Endometrial microvascular endothelial cells (primary cell): Measurements from ENCODE around the gene AEBP1. TPM values are rescaled to one million over a fixed set of nuclear protein-coding genes. Genes with fewer than 3 reads are reported as not detected.

Experiments used
- in situ Hi-C: cut with HindIII; loops from 2 replicates; pipeline ENCODE4 v1.10.0; 2017; ENCODE audit warnings: low sequenced_read_pairs, low pct_unique_long_range_greater_than_20kb; ENCODE audit errors: inconsistent ontology term
- total RNA-seq: library from RNA; depleted of rRNA; stranded (reverse); fragments of >200 nt; gene quantifications from one replicate; pipeline ENCODE4 v1.2.3, GENCODE V29; 2015; ENCODE audit errors: inconsistent ontology term

The AEBP1 gene
- total RNA-seq, 1 donor from 2014 or later = 23.8 TPM

DNA sequence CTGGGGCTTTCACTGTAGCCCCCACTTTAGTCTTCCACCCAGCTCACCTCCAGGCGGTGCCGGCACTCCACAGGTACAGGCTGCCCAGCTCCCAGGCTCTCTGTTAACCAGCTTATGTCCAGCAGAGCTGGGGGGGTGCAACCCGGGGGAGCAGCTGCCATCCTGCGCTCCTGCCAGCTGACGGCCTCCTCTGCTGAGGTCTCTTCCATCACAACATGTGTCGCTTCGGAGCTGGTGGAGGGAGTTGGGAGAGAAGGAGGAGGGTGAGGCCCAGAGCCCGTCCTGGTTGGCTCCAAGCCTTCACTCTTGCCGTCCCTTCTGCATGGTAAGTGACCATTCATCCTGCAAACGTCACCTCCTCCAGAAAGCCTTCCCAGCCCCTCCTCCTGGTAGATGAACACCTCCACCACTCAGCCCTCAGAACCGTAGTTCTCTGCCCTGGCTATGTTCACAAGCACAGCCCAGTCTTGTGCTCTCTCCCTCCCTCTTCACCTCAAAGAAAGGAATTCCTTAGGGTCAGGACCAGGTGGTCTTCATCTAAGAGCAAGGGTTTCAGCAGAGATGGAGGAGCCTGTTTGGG lies 23.4 kb upstream of the AEBP1 start:
- in situ Hi-C loops = no loop called here

DNA sequence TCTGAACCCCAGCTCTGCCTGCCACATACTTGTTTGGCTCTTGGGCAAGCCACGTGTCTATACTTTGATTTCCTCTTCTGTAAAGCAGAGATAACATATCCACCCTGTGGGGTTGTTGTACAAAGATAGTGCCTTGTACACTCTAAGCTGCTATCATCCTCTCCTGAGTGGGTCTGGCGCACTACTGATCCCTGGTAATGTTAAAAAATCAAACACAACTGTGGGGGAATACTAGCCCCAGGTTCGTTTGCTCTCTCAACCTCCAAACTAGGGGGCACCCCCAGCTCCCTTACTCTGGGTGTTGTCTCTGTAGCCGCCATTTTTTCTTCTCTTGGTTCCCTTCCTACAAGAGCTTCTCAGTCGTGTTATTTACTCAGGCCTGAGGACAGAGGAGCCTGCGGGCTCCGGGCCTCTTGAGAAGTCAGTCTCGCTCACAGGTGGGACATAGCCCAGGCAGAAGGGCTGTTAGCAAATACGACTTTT lies 22.8 kb upstream of the AEBP1 start:
- in situ Hi-C loops = no loop called here

DNA sequence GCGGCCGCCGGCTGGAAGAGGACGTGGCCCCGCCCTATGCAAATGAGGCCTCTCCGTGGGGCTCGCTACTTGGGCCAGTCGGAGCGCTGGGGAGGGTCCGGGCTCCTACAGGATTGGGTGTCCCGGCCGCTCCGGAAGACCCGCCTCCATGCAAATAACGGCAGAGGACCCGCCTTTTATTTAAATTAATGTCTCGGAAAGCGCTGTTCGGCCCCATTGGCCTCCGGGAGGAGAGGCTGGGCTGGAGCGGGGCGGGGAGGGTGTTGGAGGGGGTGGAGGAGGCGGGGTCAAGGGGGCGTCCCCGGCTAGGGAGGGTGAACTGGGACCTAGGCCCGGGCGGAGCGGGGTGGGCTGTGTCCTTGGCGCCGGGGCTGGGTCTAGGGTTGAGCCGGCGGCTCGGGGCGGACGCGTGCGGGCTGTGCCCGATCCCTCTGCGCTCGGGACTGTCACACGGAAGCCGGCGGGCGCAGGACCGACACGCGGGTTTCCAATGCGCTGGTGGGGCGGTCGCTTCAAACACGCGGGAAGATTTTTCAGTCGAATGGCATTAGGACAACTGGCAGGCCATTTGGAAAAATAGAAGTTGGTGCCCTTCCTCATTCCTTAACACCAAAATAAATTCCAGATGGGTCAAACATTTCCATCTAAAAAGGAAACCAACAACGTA lies 21.5 kb upstream of the AEBP1 start:
- in situ Hi-C loops = no loop called here

DNA sequence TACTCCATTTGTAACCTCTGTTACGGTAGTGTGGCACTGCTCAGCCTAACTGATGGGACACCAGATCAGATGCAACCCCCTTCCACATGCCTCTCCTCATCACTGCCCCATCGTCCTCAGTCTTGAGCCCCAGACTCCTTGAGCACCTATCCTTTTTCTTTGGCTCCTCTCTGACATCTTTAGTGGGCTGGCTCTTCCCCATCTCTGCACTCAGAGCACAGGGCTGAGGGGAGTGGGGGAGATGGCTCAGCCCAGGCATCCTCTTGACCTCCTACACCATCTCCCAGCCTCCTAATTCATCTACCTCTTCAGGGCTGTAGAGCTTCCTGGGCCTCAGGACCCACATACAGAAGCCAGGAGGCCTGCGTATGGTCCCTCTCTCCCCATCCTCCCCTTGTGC lies 20.3 kb upstream of the AEBP1 start:
- in situ Hi-C loops = no loop called here

DNA sequence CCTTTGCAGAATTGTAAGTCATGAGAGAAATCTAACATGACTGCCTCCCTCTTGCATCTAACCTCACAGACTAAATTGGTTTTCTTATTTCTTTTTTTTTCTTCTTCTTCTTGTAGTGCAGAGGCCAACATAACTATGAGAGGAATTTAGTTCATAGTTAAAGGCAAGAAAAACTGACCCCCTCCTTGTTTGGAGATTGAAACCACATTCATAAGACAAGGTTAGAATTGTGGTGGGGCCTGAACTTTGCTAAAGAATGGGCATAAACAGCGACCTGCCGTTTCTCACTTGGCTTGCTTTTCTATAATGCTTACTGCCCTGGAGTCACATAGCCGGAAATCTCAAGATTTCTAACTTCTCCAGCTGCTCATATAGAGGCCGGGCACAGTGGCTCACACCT lies 19.4 kb upstream of the AEBP1 start:
- in situ Hi-C loops = no loop called here

DNA sequence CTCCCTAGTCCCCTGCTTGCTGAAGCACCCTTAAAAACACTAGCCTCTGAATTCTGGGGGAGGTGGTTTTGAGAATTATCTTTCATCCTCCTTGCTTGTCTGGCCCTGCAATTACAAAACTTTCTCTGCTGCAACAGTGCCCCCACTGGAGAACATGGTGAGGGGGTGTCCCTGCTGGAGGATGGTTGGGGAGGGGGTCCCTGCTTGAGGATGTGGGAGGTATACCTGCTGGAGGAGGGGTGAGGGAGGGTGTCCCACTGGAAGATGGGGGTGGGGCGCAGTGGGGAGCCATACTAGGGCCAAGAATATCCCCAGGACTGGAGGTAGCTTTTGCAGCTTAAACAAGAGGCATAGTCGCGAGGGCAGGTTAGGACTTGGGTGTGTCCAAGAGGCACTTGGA lies 18.6 kb upstream of the AEBP1 start:
- in situ Hi-C loops = no loop called here

DNA sequence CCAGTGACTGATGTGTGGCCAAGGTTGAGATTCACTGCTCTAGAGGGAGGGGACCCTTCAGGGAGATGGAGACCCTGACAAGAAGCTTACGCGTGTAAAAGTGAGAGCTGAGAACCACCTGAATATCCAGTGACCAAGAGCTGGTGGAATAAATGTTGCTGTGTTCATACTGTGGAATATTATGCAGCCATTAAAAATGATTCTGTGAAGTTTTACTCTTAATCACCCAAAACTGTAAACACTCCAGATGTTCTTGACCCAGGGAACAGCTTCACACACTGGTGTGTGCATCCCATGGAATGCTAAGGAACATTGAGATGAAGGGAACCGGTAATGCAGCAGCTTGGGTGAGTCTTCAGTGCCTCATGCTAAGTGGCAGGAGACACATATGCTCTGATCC lies 17.5 kb upstream of the AEBP1 start:
- in situ Hi-C loops = no loop called here

DNA sequence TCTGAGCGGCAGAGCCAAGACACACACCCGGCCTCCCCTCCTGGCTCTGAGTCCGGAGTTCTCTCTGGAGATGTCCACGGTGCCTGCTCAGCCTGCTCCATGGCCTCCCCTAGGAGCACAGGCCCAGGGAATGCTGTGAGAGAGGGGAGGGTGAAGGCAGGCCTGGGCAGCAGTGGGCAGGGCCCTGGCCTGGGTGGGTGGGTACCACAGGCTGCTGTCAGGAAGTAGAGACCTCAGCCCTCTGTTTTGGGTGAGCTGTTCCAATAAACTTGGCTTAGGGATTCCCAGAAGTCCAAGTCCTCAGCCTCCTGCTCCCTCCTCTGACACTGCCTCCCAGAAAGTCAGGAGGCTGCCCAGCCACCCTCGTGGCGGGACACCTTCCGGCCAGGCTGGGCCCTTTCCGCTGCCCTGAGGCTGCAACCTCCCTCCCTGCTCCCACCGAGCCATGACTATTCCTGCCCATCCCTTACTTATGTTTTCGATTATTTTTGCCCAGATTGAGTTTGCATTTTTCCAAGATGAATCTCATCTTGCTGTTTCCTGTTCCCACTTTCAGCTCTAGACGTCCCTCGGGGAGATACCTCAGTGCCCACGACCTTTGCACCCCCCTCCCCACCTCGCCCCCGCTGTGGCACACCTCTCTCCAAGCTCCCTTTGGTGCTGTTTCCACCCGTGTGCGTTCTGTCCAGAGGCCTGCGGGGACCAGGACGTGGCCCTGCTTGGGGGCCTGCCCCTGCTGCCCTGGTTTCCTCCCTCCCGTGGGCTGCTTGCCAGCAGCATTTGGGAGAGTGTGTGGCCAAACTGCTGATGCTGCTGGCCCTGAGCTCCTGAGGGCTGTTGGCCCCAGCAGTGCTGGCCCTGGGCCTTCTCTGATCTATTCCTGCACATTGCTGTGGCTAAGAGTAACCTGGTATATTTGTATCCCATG lies 16.0 kb upstream of the AEBP1 start:
- in situ Hi-C loops = no loop called here

DNA sequence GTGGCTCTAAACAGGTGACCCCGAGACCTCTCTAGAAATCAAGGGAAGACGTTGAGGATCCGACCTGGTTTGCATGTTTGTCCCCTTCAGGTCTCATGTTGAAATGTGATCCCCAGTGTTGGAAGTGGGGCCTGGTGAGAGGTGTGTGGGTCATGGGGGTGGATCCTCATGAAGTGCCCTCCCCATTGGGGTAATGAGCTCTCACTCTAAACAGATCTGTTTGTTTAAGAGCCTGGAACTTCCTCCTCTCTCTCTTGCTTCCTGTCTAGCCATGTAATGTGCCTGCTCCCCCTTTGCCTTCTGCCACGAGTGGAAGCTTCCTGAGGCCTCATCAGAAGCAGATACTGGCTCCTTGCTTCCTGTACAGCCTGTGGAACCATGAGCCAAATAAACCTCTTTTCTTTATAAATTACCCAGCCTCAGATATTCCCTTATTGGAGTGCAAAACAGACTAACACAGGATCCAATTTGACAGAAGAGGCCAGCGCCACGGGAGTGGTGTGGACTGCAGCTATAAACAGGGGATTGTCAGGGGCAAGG lies 11.0 kb upstream of the AEBP1 start:
- in situ Hi-C loops = no loop called here

DNA sequence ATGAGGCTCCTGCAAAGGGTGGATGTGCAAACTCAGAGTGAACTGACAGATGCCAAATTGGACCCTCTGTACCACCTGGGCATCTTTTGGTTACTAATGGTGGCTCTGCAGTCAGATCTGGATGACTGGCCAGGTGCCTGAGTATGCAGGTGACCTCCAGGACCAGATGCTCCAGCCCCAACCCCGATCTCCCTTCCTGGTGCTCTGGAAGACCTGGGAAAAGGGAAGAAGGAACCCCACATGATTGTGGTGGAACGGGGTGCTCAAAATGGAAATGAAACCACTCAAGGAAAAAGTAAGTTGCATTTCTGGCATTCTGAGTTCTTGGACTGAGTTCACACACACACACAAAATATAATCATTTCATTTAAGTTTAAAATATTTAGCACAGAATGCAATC lies 9.8 kb upstream of the AEBP1 start:
- in situ Hi-C loops = no loop called here

DNA sequence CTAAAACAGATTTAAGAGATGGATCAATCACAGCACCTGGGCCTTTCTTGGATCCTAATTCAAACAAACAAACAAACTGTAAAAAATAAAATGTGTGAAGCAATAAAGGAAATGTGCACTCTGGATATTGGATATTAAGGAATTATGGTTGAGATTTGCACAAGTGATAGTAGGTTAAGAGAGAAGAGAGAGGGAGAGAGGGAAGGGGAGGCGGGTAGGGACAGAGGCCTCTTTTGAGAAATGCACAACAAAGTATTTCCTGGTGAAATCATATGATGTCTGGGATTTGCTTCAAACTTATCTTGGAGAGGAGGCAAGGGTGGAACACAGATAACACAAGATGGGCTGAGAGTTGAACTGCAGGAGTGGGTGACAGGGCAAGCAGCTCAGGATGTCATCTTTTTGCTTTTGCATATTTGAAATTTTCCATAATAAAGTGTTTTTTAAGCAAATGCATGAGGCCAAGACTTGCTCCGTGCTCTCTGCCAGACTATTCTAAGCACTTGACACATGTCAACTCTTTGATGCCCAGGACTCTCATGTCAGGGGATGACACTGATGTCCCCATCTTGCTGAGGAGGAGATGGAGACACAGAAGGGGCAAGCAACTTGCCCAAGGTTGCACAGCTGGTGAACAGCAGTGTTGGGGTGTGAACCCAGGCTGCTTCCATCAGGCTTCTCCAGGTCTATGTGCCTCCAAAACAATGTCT lies 9.1 kb upstream of the AEBP1 start:
- in situ Hi-C loops = no loop called here

DNA sequence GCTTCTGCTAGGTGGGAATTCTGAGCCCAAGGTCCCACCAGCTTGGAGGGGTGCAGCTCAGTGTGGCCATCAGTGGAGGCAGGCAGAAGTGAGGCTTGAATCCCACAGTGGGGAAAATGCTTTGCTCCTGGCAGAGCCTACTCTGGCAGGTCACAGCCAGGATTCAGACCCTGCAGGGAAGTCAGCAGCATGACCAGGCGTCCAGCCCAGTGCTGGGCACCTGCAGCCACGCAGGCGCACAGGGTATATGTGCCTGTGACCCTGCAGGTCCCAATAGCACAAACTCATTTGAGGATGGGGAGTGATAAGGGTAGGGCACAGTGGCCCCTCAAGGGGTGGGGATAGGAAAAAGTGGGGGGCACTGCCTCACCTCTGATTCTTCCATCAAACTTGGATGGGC lies 8.4 kb upstream of the AEBP1 start:
- in situ Hi-C loops = no loop called here

DNA sequence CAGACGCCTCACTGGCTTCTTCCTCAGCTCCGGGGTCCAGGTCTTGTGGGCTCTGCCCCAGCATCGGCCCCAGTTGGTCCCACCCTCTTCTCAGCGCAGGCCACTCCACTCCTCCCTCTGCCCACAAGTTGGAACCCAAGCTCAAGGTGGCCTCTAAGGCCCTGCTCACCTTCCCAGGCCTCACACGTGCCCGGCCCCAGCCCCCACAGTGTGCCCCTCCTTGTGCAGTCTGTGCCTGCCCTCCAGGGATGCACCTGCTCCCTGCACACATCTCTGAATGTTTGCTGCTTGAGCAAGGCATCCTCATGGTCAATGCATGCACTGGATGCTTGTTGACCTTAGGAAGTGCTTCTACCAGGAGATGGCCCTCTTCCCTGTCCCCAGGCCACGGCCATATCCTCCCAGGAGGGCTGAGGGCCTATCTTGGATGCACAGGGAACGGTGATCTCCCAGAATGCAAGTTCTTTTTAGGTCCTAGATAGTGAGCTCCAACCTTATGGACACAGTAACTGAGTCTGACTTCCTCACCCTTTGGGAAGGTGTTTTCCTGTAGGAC lies 7.7 kb upstream of the AEBP1 start:
- in situ Hi-C loops = no loop called here

DNA sequence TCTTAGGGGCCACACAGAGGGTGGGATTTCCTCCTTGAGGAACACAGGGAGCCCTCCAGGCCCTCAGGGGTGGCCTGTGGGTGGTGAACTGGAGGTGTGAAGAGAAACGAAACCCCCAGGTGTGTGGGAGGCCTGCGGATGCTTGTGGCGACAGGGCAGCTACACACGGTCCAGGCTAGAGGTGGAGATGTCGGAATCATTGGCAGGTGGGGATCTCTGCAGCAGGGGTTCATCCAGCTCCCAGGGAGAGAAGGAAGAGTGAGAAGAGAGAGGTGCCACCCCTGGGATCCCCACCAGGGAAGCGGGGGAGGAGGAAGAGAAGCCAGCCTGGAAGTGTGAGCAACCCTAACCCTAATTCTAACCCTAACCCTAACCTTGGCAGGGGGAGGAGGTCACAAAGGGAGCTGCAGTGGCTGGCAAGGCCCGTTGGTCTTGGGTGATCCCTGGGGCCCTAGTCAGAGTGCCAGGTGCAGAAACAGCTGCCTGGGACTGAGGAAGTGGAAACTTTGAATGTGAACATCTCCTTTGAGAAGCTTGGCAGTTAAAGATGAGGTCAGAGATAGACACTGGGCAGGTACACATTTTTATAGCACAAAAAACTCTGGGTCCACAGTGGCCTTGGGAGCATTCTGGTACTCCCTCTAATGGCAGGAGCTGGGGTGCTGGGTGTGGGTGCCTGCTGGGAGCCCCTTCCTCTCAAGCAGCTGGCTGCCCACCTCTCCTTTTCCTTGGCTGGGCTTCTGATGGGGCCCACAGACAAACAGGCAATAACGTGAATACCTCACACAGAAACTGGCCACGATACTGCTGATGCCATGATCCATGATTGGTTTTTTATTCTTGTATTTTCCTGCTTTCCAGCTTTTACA lies 6.8 kb upstream of the AEBP1 start:
- in situ Hi-C loops = no loop called here

DNA sequence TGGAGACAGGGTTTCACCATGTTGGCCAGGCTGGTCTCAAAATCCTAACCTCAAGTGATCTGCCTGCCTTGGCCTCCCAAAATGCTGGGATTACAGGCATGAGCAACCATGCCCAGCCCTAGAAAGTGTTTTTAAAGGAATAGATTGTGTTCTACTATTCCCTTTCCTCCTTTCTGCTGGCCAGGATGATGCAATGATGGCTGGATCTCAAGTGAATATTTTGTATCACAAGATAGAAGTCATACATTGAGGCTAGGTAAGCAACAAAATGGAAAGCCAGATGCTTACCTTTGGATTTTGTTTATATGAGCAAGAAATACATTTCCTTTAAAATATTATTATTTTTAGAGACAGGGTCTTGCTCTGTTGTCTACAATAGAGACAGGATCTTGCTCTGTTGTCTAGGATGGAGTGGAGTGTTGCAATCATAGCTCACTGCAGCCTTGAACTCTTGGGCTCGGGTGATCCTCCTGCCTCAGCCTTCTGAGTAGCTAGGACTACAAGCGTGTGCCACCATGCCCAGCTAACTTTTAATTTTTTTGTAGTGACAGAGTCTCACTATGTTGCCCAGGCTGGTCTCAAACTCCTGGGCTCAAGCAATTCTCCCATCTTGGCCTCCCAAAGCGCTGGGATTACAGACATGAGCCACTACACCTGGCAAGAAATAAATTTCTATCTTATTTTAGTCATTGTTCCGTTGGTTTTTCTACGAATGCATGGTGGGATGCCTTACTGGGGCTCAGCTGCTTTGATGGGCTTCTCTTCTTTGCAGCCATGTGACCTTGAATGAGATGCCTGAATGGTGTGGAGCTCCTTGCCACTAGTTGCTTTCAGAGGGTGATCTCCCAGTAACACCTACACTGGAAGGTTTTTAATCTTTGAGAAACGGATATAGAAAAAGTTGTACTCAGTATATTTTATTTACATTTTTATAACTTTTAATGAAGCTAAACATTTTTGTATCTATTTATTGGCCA lies 5.8 kb upstream of the AEBP1 start:
- in situ Hi-C loops = no loop called here

DNA sequence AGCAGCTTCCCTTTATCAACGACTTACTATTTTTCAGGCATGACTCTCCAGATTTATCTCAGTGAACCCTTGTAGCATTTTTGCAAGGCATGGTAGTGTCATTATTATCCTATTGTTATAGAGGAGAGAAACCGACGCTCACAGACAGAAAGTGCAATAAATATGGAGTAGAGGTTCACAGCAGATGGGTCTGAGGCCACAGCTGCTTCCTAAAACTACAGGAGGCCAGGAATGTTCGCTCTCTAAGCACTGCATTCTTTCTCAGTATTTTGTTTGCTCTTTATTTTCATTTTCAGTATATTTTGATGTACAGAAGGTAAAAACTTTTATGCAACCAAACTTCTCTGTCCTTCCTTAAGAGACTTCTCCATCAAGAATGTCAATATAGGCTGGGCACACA lies 4.5 kb upstream of the AEBP1 start:
- in situ Hi-C loops = no loop called here
